HG02884 (cell line): ENCODE results near the gene DNAJC5.
"Not testable (repeated sequence)": the region's sequence is repeated elsewhere in the genome, so short reads cannot be mapped to it uniquely, and the experiment has no call there.

Experiments
- ATAC-seq: cut with Tn5 transposase; IDR thresholded peaks from one replicate; pipeline ENCODE4 v1.9.1; 2021; ENCODE audit warnings: mild to moderate bottlenecking, moderate library complexity; ENCODE audit not compliant: unreplicated experiment

Gene DNAJC5

GRCh38 chr20:63903796-63904561, 9.1 kb downstream of the DNAJC5 start:
- ATAC-seq: no peak

GRCh38 chr20:63908008-63908682, 13.2 kb downstream of the DNAJC5 start:
- no peak for ATAC-seq

GRCh38 chr20:63911176-63911575, 16.2 kb downstream of the DNAJC5 start:
- ATAC-seq: no peak

- ATAC-seq: no peak
Observed at GRCh38 chr20:63913768-63914167, 18.8 kb downstream of the DNAJC5 start.

- no peak for ATAC-seq
Observed at GRCh38 chr20:63915471-63915870, 20.5 kb downstream of the DNAJC5 start.

GRCh38 chr20:63916371-63916939, 21.5 kb downstream of the DNAJC5 start:
- ATAC-seq: not testable (repeated sequence)

GRCh38 chr20:63917811-63918210, 22.9 kb downstream of the DNAJC5 start:
- ATAC-seq: no peak

- no peak for ATAC-seq
Observed at GRCh38 chr20:63919130-63919529, 24.2 kb downstream of the DNAJC5 start.

GRCh38 chr20:63920226-63920625, 25.3 kb downstream of the DNAJC5 start:
- ATAC-seq: no peak

GRCh38 chr20:63923651-63924050, 28.7 kb downstream of the DNAJC5 start:
- ATAC-seq: no peak

- no peak for ATAC-seq
Observed at GRCh38 chr20:63924241-63924640, 29.3 kb downstream of the DNAJC5 start.

- ATAC-seq: no peak
Observed at GRCh38 chr20:63926298-63926697, 31.4 kb downstream of the DNAJC5 start.

- ATAC-seq: no peak
Observed at GRCh38 chr20:63929071-63929470, 34.1 kb downstream of the DNAJC5 start.

- not testable (repeated sequence) for ATAC-seq
Observed at GRCh38 chr20:63929473-63929883, 34.6 kb downstream of the DNAJC5 start.

- no peak for ATAC-seq
Observed at GRCh38 chr20:63930971-63931553, 36.1 kb downstream of the DNAJC5 start.

GRCh38 chr20:63931735-63932134, 36.8 kb downstream of the DNAJC5 start:
- ATAC-seq: no peak

- ATAC-seq: no peak
Observed at GRCh38 chr20:63932606-63933160, 37.8 kb downstream of the DNAJC5 start.

GRCh38 chr20:63933646-63934045, 38.7 kb downstream of the DNAJC5 start:
- ATAC-seq: no peak

- no peak for ATAC-seq
Observed at GRCh38 chr20:63934271-63935068, 39.5 kb downstream of the DNAJC5 start.

GRCh38 chr20:63935447-63935846, 40.5 kb downstream of the DNAJC5 start:
- ATAC-seq: no peak

- no peak for ATAC-seq
Observed at GRCh38 chr20:63937596-63937995, 42.7 kb downstream of the DNAJC5 start.
